GM12892 (cell line): ENCODE measurements around the gene NXF1.

Experiments used
- POLR2A ChIP-seq: IDR thresholded peaks from 2 replicates; pipeline ENCODE4 v1.6.1; 2011; ENCODE audit warnings: low read depth, low read length, control low read depth
- POLR2AphosphoS5 ChIP-seq: IDR thresholded peaks from 2 replicates; pipeline ENCODE4 v1.6.1; 2011; ENCODE audit warnings: low read depth, low read length, control low read depth
- TAF1 ChIP-seq: IDR thresholded peaks from 2 replicates; pipeline ENCODE4 v1.6.1; 2011; ENCODE audit warnings: low read depth, mild to moderate bottlenecking, control low read depth, low read length, borderline replicate concordance

- TF ChIP-seq TAF1 (no peak), POLR2A (no peak), POLR2AphosphoS5 (no peak)
Observed at GRCh38 chr11:62778441-62778840, 26.8 kb downstream of the NXF1 start.
